ENCODE data around the gene QSER1. TPM values are rescaled to one million over a fixed set of nuclear protein-coding genes. Genes with fewer than 3 reads are reported as not detected.

Gene QSER1
- total and polyA plus RNA-seq, 2 experiments from 2014 or later, result 29.4 to 132 TPM

DNA sequence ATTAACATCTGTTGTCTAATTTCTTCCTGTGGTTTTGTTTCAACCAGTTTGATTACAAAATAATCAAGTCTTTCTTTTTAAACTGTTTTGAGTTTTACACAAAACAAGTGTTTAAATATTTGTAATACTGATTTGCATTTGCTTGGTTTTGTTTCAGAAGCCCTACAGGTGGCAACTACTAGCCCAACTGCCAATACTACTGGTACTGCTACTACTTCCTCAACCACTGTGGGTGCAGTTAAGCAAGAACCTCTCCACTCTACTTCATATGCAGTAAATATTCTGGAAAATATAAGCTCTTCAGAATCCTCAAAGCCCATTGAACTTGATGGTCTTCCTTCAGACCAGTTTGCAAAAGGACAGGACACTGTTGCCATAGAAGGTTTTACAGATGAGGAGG, 61.1 kb downstream of the QSER1 start:
- Histone ChIP-seq H3F3A (replicated peaks; ENCODE audit: low read depth) (peaks cover 12% of the 10 kb centered on the region), H4K20me1 (replicated peaks; ENCODE audit: insufficient read depth) (peaks cover 25% of the 10 kb centered on the region), H3K4me1 (ENCODE audit: insufficient read depth) (peaks cover 11% of the 10 kb centered on the region; the same call in 1 of the 2 replicates), H3K36me3 (ENCODE audit: insufficient read depth) (peaks cover 43% of the 10 kb centered on the region), H3K27me3 (ENCODE audit: insufficient read depth) (no peaks in the 10 kb centered on the region), H3K4me2 (peak overlapping the region; percentile 41; the same call in 1 of the 2 replicates), H3K9me2 (ENCODE audit: insufficient read depth) (no peaks in the 10 kb centered on the region), H2AFZ (no peak overlapping the region), H3K4me3 (no peak overlapping the region), H3K79me2 (replicated peaks; ENCODE audit: insufficient read depth) (peaks cover 57% of the 10 kb centered on the region), H3K27ac (ENCODE audit: low read depth) (peak overlapping the region; percentile 73)
- Mint-ChIP-seq H3K9me3 (no peaks in the 10 kb centered on the region), H3K27me3 (ENCODE audit: insufficient read depth, low read depth, poor library complexity) (peaks cover 8% of the 10 kb centered on the region), H3K4me1 (peaks cover 14% of the 10 kb centered on the region), H3K36me3 (ENCODE audit: low read depth) (peaks cover 43% of the 10 kb centered on the region), H3K4me3 (no peak overlapping the region), H3K27ac (peak overlapping the region; percentile 40; the same call in 1 of the 2 replicates)
- DNase-seq (ENCODE audit: low spot score) (no peak), ATAC-seq (no peak; the same call in 1 of the 3 replicates)
- TF ChIP-seq, protein P1, sequence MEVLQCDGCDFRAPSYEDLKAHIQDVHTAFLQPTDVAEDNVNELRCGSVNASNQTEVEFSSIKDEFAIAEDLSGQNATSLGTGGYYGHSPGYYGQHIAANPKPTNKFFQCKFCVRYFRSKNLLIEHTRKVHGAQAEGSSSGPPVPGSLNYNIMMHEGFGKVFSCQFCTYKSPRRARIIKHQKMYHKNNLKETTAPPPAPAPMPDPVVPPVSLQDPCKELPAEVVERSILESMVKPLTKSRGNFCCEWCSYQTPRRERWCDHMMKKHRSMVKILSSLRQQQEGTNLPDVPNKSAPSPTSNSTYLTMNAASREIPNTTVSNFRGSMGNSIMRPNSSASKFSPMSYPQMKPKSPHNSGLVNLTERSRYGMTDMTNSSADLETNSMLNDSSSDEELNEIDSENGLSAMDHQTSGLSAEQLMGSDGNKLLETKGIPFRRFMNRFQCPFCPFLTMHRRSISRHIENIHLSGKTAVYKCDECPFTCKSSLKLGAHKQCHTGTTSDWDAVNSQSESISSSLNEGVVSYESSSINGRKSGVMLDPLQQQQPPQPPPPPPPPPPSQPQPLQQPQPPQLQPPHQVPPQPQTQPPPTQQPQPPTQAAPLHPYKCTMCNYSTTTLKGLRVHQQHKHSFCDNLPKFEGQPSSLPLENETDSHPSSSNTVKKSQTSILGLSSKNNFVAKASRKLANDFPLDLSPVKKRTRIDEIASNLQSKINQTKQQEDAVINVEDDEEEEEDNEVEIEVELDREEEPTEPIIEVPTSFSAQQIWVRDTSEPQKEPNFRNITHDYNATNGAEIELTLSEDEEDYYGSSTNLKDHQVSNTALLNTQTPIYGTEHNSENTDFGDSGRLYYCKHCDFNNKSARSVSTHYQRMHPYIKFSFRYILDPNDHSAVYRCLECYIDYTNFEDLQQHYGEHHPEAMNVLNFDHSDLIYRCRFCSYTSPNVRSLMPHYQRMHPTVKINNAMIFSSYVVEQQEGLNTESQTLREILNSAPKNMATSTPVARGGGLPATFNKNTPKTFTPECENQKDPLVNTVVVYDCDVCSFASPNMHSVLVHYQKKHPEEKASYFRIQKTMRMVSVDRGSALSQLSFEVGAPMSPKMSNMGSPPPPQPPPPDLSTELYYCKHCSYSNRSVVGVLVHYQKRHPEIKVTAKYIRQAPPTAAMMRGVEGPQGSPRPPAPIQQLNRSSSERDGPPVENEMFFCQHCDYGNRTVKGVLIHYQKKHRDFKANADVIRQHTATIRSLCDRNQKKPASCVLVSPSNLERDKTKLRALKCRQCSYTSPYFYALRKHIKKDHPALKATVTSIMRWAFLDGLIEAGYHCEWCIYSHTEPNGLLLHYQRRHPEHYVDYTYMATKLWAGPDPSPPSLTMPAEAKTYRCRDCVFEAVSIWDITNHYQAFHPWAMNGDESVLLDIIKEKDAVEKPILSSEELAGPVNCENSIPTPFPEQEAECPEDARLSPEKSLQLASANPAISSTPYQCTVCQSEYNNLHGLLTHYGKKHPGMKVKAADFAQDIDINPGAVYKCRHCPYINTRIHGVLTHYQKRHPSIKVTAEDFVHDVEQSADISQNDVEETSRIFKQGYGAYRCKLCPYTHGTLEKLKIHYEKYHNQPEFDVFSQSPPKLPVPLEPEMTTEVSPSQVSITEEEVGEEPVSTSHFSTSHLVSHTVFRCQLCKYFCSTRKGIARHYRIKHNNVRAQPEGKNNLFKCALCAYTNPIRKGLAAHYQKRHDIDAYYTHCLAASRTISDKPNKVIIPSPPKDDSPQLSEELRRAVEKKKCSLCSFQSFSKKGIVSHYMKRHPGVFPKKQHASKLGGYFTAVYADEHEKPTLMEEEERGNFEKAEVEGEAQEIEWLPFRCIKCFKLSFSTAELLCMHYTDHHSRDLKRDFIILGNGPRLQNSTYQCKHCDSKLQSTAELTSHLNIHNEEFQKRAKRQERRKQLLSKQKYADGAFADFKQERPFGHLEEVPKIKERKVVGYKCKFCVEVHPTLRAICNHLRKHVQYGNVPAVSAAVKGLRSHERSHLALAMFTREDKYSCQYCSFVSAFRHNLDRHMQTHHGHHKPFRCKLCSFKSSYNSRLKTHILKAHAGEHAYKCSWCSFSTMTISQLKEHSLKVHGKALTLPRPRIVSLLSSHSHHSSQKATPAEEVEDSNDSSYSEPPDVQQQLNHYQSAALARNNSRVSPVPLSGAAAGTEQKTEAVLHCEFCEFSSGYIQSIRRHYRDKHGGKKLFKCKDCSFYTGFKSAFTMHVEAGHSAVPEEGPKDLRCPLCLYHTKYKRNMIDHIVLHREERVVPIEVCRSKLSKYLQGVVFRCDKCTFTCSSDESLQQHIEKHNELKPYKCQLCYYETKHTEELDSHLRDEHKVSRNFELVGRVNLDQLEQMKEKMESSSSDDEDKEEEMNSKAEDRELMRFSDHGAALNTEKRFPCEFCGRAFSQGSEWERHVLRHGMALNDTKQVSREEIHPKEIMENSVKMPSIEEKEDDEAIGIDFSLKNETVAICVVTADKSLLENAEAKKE (CRISPR knock-in tag; IDR thresholded peaks at IDR 0.05), result no peak
- TF ChIP-seq, protein P2, sequence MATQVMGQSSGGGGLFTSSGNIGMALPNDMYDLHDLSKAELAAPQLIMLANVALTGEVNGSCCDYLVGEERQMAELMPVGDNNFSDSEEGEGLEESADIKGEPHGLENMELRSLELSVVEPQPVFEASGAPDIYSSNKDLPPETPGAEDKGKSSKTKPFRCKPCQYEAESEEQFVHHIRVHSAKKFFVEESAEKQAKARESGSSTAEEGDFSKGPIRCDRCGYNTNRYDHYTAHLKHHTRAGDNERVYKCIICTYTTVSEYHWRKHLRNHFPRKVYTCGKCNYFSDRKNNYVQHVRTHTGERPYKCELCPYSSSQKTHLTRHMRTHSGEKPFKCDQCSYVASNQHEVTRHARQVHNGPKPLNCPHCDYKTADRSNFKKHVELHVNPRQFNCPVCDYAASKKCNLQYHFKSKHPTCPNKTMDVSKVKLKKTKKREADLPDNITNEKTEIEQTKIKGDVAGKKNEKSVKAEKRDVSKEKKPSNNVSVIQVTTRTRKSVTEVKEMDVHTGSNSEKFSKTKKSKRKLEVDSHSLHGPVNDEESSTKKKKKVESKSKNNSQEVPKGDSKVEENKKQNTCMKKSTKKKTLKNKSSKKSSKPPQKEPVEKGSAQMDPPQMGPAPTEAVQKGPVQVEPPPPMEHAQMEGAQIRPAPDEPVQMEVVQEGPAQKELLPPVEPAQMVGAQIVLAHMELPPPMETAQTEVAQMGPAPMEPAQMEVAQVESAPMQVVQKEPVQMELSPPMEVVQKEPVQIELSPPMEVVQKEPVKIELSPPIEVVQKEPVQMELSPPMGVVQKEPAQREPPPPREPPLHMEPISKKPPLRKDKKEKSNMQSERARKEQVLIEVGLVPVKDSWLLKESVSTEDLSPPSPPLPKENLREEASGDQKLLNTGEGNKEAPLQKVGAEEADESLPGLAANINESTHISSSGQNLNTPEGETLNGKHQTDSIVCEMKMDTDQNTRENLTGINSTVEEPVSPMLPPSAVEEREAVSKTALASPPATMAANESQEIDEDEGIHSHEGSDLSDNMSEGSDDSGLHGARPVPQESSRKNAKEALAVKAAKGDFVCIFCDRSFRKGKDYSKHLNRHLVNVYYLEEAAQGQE (IDR thresholded peaks at IDR 0.05; ENCODE audit: unreplicated experiment), result no peak
- no peak for TF ChIP-seq ZNF114 (CRISPR knock-in tag; IDR thresholded peaks at IDR 0.05)
- no peak for TF ChIP-seq EZH2phosphoT487 (IDR thresholded peaks at IDR 0.05; ENCODE audit: unreplicated experiment)
- no peak for TF ChIP-seq CREB1 (CRISPR knock-in tag; IDR thresholded peaks at IDR 0.05; ENCODE audit: low read depth)
- no peak for TF ChIP-seq NANOG (IDR thresholded peaks at IDR 0.05; ENCODE audit: borderline replicate concordance)
- TF ChIP-seq, protein P3, sequence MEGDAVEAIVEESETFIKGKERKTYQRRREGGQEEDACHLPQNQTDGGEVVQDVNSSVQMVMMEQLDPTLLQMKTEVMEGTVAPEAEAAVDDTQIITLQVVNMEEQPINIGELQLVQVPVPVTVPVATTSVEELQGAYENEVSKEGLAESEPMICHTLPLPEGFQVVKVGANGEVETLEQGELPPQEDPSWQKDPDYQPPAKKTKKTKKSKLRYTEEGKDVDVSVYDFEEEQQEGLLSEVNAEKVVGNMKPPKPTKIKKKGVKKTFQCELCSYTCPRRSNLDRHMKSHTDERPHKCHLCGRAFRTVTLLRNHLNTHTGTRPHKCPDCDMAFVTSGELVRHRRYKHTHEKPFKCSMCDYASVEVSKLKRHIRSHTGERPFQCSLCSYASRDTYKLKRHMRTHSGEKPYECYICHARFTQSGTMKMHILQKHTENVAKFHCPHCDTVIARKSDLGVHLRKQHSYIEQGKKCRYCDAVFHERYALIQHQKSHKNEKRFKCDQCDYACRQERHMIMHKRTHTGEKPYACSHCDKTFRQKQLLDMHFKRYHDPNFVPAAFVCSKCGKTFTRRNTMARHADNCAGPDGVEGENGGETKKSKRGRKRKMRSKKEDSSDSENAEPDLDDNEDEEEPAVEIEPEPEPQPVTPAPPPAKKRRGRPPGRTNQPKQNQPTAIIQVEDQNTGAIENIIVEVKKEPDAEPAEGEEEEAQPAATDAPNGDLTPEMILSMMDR (conservative IDR thresholded peaks at IDR 0.05; ENCODE audit: low read depth in 2 of 2), result no peak
- no peak for TF ChIP-seq STAT1 (IDR thresholded peaks at IDR 0.05; ENCODE audit: unreplicated experiment)
- TF ChIP-seq POLR2AphosphoS5 (IDR thresholded peaks at IDR 0.05; ENCODE audit: low read depth), result no peak
- TF ChIP-seq, protein P4, sequence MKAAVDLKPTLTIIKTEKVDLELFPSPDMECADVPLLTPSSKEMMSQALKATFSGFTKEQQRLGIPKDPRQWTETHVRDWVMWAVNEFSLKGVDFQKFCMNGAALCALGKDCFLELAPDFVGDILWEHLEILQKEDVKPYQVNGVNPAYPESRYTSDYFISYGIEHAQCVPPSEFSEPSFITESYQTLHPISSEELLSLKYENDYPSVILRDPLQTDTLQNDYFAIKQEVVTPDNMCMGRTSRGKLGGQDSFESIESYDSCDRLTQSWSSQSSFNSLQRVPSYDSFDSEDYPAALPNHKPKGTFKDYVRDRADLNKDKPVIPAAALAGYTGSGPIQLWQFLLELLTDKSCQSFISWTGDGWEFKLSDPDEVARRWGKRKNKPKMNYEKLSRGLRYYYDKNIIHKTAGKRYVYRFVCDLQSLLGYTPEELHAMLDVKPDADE (IDR thresholded peaks at IDR 0.05), result no peak
- no peak for TF ChIP-seq ZNF331 (CRISPR knock-in tag; IDR thresholded peaks at IDR 0.05; ENCODE audit: low read depth)
- no peak for TF ChIP-seq JUNB (IDR thresholded peaks at IDR 0.05; ENCODE audit: unreplicated experiment)
- TF ChIP-seq EZH2 (IDR thresholded peaks at IDR 0.05; ENCODE audit: low read depth, unreplicated experiment), result no peak

Measured in GM23338 (cell line).